GM13977 (cell line): Measurements from ENCODE around the gene PACSIN2.

Source experiments
- DNase-seq: peaks from one replicate; pipeline ENCODE4 v3.0.0; 2012; ENCODE audit warnings: low spot score
- in situ Hi-C: fragments of 300-500 bp; cut with MboI; formaldehyde crosslinking; loops from one replicate; pipeline ENCODE4 v1.12.0; 2022; ENCODE audit warnings: low sequenced_read_pairs, low pct_unique_long_range_greater_than_20kb, mixed read lengths, inconsistent platforms; ENCODE audit not compliant: unreplicated experiment
- TF ChIP-seq, protein P1 (sequence below): IDR thresholded peaks from 2 replicates; pipeline ENCODE4 v1.5.1; 2012; ENCODE audit warnings: mild to moderate bottlenecking, control low read depth; ENCODE audit not compliant: insufficient read depth; ENCODE audit errors: extremely low read depth, missing control alignments

Gene PACSIN2

DNA sequence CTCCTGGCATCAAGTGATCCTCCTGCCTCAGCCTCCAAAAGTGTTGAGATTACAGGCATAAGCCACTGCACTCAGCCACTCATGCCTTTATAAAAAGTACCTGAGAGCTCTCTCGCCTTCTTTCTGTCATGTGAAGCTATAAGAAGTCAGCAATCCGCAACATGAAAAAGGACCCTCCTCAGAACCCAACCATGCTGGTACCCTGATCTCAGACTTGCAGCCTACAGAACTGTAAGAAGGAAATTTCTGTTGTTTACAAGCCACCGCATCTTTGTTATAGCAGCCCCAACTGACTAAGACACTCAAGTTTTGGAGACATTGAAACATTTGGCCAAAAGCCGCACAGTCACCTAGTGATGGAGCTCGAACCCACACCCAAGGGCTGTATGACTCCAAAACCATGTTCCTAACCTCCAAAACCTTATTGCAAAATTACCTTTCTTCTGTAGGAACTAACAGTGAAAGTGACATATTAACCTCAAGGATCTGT, 8.9 kb downstream of the PACSIN2 start:
- in situ Hi-C loops, result no loop called here
- TF ChIP-seq, protein P1, sequence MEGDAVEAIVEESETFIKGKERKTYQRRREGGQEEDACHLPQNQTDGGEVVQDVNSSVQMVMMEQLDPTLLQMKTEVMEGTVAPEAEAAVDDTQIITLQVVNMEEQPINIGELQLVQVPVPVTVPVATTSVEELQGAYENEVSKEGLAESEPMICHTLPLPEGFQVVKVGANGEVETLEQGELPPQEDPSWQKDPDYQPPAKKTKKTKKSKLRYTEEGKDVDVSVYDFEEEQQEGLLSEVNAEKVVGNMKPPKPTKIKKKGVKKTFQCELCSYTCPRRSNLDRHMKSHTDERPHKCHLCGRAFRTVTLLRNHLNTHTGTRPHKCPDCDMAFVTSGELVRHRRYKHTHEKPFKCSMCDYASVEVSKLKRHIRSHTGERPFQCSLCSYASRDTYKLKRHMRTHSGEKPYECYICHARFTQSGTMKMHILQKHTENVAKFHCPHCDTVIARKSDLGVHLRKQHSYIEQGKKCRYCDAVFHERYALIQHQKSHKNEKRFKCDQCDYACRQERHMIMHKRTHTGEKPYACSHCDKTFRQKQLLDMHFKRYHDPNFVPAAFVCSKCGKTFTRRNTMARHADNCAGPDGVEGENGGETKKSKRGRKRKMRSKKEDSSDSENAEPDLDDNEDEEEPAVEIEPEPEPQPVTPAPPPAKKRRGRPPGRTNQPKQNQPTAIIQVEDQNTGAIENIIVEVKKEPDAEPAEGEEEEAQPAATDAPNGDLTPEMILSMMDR, result no peak
- DNase-seq, result no peak

DNA sequence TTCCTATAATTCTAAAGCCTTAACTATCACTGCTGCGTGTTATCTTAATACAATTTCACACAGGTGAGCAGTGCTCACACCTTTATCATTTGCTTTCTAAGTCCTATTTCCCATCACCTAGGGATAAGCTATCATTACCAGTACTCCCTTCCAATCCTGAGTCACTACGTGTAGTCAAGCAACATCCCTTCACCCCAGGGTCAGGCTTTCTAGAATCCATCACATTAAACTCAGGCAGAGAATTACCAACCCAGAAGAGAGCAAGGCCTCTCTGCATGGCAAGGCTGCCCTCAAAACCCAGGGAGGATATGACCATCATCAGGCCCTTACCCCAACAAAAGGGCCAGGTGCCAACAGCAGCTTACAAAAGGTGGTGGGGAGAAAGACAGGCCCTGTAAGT, 9.8 kb downstream of the PACSIN2 start:
- no peak for DNase-seq
- TF ChIP-seq, protein P1, result no peak
- in situ Hi-C loops, result no loop called here

DNA sequence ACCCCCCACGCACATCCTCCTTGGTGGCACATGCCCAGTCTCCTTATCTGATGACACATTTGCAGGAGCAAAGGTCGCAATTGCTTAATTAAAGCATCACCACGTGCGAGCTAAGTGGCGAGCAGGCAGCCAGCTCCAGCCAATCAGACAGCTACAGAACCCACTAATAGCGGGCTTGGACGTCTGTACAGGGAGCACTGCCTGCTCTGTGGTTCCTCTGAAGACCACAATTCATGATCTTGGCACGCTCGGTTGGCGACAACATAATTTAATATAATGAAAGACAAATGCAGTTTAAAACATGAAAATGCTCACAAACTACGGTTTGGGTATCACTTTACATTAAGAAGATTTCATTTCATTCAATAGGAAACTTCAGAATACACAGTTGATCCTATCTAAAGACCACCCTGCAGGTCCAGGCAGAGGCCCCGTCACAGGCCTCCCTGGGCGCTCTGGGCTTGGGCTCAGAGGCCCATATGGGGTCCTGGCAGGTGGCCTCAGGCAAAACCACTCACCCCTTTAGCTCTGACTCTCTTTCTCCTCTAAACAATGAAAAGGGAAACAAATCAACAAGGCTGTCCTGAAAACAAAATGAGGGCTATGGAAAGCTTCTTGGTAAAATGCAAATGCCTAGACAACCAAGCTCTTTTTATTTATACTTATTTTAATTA, 10.4 kb downstream of the PACSIN2 start:
- no peak for DNase-seq
- TF ChIP-seq, protein P1, result no peak
- in situ Hi-C loops, result no loop called here

DNA sequence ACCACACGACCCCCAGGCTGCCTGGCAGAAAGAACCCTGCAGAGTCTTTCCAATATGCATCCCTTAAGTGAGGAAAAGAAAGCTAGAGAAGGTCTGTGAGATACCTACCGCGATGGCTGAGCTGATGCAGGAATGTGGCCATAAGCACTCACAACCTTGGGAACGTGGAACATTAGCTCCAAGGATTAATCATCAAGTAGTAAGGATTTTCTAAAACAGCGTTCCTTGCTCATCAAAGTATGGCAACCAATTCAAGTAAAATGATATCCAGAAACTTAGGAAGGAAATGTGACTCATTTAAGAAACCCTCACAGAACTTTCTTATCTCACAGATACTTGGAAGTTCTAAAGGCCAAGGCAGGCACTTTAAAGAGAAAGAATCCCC, 12.8 kb downstream of the PACSIN2 start:
- no peak for DNase-seq
- TF ChIP-seq, protein P1, result no peak
- in situ Hi-C loops, result no loop called here

DNA sequence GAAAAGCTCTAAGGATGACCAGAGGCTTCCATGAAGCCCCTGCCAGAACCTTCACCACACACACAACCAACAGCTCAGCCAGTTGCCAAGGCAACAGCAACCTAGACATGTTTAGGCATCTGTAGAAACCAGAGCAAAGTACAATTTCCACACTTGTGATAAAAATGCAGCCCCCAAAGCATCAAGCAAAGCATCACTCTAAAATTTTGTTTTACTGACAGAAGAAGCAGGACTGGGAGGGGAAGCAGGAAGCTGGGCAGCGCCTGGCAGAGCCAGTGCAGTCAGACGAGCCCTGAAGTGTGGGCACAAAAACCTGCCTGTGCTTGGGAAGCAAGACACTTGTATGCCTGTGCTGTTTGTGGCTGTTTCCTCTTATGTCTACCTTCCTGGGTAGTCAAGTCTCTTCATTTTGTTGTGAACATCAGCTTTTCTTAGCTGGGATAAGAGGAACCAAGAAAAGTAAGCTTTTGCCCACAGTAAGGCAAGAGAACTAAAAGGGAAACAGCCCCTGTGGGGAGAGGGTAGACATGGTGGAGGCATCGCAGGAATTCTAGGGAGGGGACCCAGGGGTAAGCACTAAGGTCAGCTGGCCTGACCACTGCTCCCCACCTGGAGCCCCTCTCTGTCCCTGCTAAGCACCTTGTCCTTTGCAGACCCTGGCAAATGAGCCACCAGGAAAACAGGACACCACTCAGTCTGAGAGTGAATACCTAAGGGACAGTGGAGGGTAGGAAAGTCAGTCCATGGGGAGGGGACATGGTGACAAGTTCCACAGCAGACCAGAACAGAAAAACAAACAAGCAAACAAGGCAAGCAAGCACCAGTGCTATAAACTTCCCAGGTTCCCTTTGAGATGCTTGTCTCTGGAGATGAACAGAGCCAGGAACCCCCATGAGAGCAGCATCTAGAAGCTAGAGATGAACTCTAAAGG, 13.4 kb downstream of the PACSIN2 start:
- TF ChIP-seq, protein P1, result no peak
- no peak for DNase-seq
- in situ Hi-C loops, result no loop called here

DNA sequence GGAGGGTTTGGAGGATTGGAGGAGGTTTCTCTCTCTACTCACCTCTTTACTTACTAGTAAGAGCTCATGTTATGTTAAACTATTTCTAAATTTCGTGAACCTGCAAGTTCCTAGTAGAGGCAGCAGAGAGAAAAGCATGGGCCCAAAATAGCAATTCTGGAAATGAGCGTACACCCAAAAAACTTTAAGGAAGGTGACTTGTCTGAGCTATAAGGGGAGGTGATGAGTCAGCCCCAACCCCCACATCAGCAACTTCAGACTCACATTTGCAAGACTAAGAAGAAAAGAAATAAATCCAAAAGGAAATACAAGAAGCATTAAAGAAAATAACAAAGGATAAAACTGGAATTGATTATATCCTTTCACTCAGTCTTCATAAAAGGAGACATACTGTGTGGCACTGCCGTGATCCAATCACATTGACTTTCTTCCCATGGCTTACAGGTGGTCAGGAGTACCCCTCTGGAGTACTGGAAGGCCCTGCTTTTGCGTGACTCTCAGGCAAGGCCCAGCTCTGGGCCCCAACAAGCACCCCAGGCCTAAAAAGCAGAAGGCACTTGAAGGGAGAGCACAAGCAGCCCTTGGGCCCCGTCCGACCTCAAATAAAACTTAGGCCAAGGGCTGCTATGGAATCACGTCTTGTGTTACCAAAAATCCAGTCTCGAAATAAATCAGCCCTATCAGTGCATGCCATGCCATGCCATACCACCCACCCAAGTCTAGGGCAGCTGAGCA, 14.3 kb downstream of the PACSIN2 start:
- TF ChIP-seq, protein P1, result no peak
- peak; percentile 43 for DNase-seq
- in situ Hi-C loops, result no loop called here
